ENCODE measurements around the gene MTHFD1. TPM values are rescaled to one million over a fixed set of nuclear protein-coding genes. Genes with fewer than 3 reads are reported as not detected.
A peak's percentile ranks its signal among the peaks of the same experiment; 100 is the strongest.
"Not testable (repeated sequence)": the region's sequence is repeated elsewhere in the genome, so short reads cannot be mapped to it uniquely, and the experiment has no call there.

MTHFD1 gene
- total RNA-seq, 6 donors from 2014 or later: 16.8 to 59.8 (median 29.6) TPM

DNA sequence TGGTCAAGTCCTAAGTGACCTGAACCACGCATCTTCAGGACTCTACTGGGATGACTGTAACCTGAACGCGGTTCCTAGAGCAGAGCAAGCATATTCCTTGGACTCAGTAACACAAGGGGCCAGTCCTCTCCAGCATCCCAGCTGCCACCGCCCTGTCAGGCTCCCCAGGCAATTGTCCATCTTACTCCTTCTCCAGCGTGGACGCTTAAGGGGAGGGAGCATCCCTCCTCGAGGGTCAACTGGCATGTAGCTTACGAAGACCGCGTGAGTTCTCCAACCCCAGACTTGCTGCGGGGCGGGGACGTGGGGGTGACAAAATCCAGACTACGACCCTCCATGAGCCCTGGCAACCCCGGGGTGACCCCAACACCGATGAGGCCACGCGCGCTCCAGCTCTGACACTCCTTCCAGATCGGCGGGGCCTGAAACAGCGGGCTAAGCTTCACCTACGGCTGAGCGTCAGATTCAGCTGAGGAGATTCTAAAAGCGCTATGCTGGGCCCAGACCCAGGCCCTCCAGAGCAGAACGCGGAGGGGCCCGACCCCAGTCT, 846 bp upstream of the MTHFD1 start:
- peaks cover 17 to 28% (median 19%) of the 10 kb centered on the region in 4 donors for H3K4me1 ChIP-seq
- H3K27ac ChIP-seq: peak overlapping the region; percentile 82 to 93 (median 85)
- 7 to 8% methylated on average over 10 to 12 of the region's 28 CpGs for WGBS, 2 donors
- DNase-seq (peak in 1 of 2 donors; percentile 23), ATAC-seq (ENCODE audit: low FRiP score in 2 of 2) (peak; percentile 18 to 70)
- H3K9me3 ChIP-seq: no peaks in the 10 kb centered on the region
- peaks cover 0 to 10% (median 2%) of the 10 kb centered on the region in 4 donors for H3K36me3 ChIP-seq
- H3K4me3 ChIP-seq: peak overlapping the region; percentile 62 to 85 (median 74)
- TF ChIP-seq, protein P1, sequence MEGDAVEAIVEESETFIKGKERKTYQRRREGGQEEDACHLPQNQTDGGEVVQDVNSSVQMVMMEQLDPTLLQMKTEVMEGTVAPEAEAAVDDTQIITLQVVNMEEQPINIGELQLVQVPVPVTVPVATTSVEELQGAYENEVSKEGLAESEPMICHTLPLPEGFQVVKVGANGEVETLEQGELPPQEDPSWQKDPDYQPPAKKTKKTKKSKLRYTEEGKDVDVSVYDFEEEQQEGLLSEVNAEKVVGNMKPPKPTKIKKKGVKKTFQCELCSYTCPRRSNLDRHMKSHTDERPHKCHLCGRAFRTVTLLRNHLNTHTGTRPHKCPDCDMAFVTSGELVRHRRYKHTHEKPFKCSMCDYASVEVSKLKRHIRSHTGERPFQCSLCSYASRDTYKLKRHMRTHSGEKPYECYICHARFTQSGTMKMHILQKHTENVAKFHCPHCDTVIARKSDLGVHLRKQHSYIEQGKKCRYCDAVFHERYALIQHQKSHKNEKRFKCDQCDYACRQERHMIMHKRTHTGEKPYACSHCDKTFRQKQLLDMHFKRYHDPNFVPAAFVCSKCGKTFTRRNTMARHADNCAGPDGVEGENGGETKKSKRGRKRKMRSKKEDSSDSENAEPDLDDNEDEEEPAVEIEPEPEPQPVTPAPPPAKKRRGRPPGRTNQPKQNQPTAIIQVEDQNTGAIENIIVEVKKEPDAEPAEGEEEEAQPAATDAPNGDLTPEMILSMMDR (IDR thresholded peaks at IDR 0.05): no peak
- no peak for TF ChIP-seq POLR2AphosphoS5 (IDR thresholded peaks at IDR 0.05)
- TF ChIP-seq POLR2A (IDR thresholded peaks at IDR 0.05): no peak
- no peak for TF ChIP-seq EP300 (IDR thresholded peaks at IDR 0.05)
- H3K27me3 ChIP-seq: no peaks in the 10 kb centered on the region

DNA sequence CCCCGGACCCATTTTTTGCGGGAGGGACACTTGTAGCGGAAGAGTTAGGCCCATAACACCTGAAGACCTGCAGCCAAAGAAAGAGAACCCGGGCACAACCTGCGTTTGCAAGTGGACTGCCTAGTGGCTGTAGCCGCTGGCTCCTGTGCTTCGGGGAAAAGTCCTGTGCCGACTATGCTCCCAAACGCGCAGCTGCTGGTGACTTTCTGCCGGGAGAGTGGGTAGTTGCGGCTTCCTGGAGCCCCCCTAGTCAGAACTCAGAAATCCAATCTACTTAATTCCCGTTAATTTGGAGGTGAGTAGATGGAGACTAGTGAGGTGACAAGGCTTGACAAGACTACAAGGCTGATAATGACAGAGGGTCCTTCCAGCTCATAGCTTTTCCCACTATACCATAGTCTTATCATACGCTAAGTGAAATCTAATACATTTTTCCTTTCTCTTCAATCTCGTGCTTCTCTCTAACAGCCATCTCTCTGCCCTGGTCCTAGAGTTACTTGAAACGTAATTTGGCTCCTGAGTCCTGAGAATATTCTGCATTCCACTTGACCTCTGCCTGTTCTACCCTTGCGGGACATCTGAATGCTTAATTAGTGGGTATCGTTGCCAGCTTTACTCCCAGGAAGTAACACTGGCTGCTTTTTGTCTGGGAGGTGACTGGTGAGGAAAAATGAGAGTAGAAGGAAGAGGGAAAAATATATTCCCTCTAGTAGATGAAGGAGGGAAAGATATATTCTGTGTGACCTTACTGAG, 556 bp downstream of the MTHFD1 start:
- TF ChIP-seq POLR2AphosphoS5 (IDR thresholded peaks at IDR 0.05) (no peak), EP300 (IDR thresholded peaks at IDR 0.05) (no peak), POLR2A (IDR thresholded peaks at IDR 0.05) (no peak)
- TF ChIP-seq, protein P1 (IDR thresholded peaks at IDR 0.05): no peak
- H3K4me1 ChIP-seq: peaks cover 17 to 28% (median 19%) of the 10 kb centered on the region in 4 donors
- H3K36me3 ChIP-seq: peaks cover 0 to 10% (median 2%) of the 10 kb centered on the region in 4 donors
- WGBS, 2 donors: 0 to 2% methylated on average over 17 to 18 of the region's 18 CpGs
- no peaks in the 10 kb centered on the region for H3K9me3 ChIP-seq
- ATAC-seq (ENCODE audit: low FRiP score in 2 of 2): peak; percentile 1 to 31
- H3K27me3 ChIP-seq: no peaks in the 10 kb centered on the region
- H3K27ac ChIP-seq: peak overlapping the region; percentile 82 to 93 (median 85)
- DNase-seq: peak in 1 of 2 donors; percentile 24
- peak overlapping the region; percentile 14 to 85 (median 74) for H3K4me3 ChIP-seq

DNA sequence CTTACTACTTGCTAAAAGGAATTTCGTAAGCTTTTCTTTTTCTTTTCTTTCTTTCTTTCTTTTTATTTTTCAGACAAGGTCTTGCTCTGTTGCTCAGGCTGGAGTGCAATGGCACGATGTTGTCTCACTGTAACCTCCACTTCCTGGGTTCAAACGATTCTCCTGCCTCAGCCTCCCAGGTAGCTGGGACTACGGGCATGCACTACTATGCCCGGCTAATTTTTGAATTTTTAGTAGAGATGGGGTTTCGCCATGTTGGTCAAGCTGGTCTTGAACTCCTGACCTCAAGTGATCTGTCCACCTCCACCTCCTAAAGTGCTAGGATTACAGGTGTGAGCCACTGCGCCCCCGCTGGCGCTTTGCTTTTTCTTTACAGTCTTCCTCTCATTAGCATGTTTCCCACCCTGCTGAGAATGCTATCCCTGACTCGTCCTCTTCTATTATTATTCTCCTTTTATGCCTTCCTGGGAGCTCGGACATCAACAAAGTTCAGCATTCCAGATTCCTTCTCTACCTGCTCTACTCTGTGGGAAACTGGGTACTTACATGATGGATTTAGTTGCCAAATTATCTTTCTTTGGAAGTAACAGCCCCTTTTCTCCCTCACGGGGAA, 3.1 kb downstream of the MTHFD1 start:
- 90 to 92% methylated on average over 12 of the region's 12 CpGs for WGBS, 2 donors
- no peaks in the 10 kb centered on the region for H3K9me3 ChIP-seq
- DNase-seq: no peak
- no peak overlapping the region for H3K4me3 ChIP-seq
- no peak for ATAC-seq (ENCODE audit: low FRiP score in 2 of 2)
- peaks cover 17 to 28% (median 19%) of the 10 kb centered on the region in 4 donors for H3K4me1 ChIP-seq
- peaks cover 0 to 10% (median 2%) of the 10 kb centered on the region in 4 donors for H3K36me3 ChIP-seq
- no peaks in the 10 kb centered on the region for H3K27me3 ChIP-seq
- TF ChIP-seq, protein P1 (IDR thresholded peaks at IDR 0.05): no peak
- TF ChIP-seq POLR2AphosphoS5 (IDR thresholded peaks at IDR 0.05): no peak
- no peak for TF ChIP-seq EP300 (IDR thresholded peaks at IDR 0.05)
- TF ChIP-seq POLR2A (IDR thresholded peaks at IDR 0.05): no peak
- no peak overlapping the region for H3K27ac ChIP-seq

DNA sequence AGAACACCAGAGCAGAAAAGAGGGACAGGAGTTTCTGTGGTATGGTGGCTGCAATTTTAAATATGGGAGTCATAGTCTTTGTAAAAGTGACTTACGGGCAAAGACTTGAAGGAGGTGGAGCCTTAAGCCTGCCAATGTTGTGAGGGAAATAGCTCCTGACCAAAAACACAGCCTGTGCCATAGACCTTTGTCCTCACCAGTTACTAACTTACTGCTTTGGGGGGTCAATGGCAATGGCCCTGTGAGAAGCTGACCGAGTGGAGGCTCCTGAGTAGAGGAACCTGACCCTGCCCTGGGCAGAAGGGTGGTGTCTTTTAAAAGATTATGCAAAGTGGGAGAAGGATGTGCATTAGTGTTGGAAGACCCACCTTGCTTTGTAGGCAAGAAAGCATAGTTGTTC, 3.8 kb downstream of the MTHFD1 start:
- no peak overlapping the region for H3K27ac ChIP-seq
- ATAC-seq (ENCODE audit: low FRiP score in 2 of 2): no peak
- whole genome bisulfite sequencing, 2 donors: 91 to 100% methylated on average over 2 of the region's 2 CpGs
- H3K36me3 ChIP-seq: peaks cover 0 to 10% (median 2%) of the 10 kb centered on the region in 4 donors
- no peak overlapping the region for H3K4me3 ChIP-seq
- DNase-seq: no peak
- no peaks in the 10 kb centered on the region for H3K9me3 ChIP-seq
- H3K4me1 ChIP-seq: peaks cover 13 to 26% (median 19%) of the 10 kb centered on the region in 4 donors
- H3K27me3 ChIP-seq: no peaks in the 10 kb centered on the region
- TF ChIP-seq, protein P1 (IDR thresholded peaks at IDR 0.05): no peak
- TF ChIP-seq EP300 (IDR thresholded peaks at IDR 0.05) (no peak), POLR2AphosphoS5 (IDR thresholded peaks at IDR 0.05) (no peak), POLR2A (IDR thresholded peaks at IDR 0.05) (no peak)

DNA sequence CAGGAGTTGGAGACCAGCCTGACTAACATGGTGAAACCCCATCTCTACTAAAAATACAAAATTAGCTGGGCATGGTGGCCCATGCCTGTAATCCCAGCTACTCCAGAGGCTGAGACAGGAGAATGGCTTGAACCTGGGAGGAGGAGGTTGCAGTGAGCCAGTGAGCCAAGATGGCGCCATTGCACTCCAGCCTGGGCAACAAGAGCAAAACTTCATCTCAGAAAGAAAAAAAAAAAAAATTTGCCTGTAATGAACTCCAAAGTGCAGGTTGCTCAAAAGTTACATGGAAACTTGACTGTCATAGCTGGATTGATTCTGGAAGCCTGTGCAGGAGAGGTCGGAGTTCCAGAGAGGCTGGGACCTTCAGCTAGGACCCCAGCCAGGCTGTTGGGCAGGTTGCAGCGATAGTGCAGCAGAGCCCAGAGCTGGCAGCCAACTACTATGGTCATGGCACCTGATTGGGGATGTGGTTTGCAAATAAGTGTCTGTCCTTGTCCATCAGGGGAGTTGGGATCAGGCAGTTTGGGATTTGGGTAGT, 5.1 kb downstream of the MTHFD1 start:
- WGBS, 2 donors: 96 to 97% methylated on average over 3 of the region's 3 CpGs
- not testable (repeated sequence) for H3K27ac ChIP-seq; H3K9me3 ChIP-seq; ATAC-seq (ENCODE audit: low FRiP score in 2 of 2); H3K27me3 ChIP-seq; DNase-seq; H3K36me3 ChIP-seq; H3K4me3 ChIP-seq
- peaks cover 10 to 19% (median 15%) of the 10 kb centered on the region in 4 donors for H3K4me1 ChIP-seq
